GM23338 (cell line): ENCODE data around the gene NDUFV2. TPM values are rescaled to one million over a fixed set of nuclear protein-coding genes. Genes with fewer than 3 reads are reported as not detected.

Experiments used
- ATAC-seq: fragments of 200-7000 bp; cut with Tn5 transposase; 3 replicates; pipeline ENCODE4 v1.9.1; 2020
- DNase-seq: peaks from one replicate; pipeline ENCODE4 v3.0.0-alpha.2; 2015; ENCODE audit warnings: low spot score
- H2AFZ ChIP-seq: fragments of 200-600 bp; sonication (generic); 2 replicates; pipeline ENCODE4 v1.8.0; 2016; ENCODE audit warnings: antibody characterized with exemption, mild to moderate bottlenecking, moderate library complexity
- H3F3A ChIP-seq: fragments of 200-600 bp; sonication (generic); replicated peaks from 2 replicates; pipeline ENCODE4 v1.8.0; 2017; ENCODE audit warnings: antibody characterized with exemption, mixed run types, low read depth
- H3K27ac ChIP-seq: fragments of 200-600 bp; sonication (generic); 2 replicates; pipeline ENCODE4 v1.6.1; 2016; ENCODE audit warnings: low read depth
- H3K27me3 ChIP-seq: fragments of 200-600 bp; sonication (generic); 2 replicates; pipeline ENCODE4 v1.8.0; 2016; ENCODE audit warnings: mild to moderate bottlenecking, mixed run types, moderate library complexity; ENCODE audit not compliant: insufficient read depth
- H3K36me3 ChIP-seq: fragments of 200-600 bp; sonication (generic); 2 replicates; pipeline ENCODE4 v1.8.0; 2016; ENCODE audit warnings: mild to moderate bottlenecking; ENCODE audit not compliant: insufficient read depth
- H3K4me1 ChIP-seq: fragments of 200-600 bp; sonication (generic); 2 replicates; pipeline ENCODE4 v1.8.0; 2016; ENCODE audit warnings: mild to moderate bottlenecking, moderate library complexity; ENCODE audit not compliant: insufficient read depth
- H3K4me2 ChIP-seq: fragments of 200-600 bp; sonication (generic); 2 replicates; pipeline ENCODE4 v1.7.1; 2017; ENCODE audit warnings: mixed run types
- H3K4me3 ChIP-seq: fragments of 200-600 bp; sonication (generic); 2 replicates; pipeline ENCODE4 v1.6.1; 2016; ENCODE audit warnings: mixed run types
- H3K79me2 ChIP-seq: fragments of 200-600 bp; sonication (generic); replicated peaks from 2 replicates; pipeline ENCODE4 v1.8.0; 2017; ENCODE audit warnings: mild to moderate bottlenecking; ENCODE audit not compliant: insufficient read depth
- H3K9me2 ChIP-seq: fragments of 200-600 bp; sonication (generic); 2 replicates; pipeline ENCODE4 v1.8.0; 2017; ENCODE audit not compliant: insufficient read depth
- H4K20me1 ChIP-seq: fragments of 200-600 bp; sonication (generic); replicated peaks from 2 replicates; pipeline ENCODE4 v1.8.0; 2017; ENCODE audit warnings: mild to moderate bottlenecking; ENCODE audit not compliant: insufficient read depth
- H3K27ac Mint-ChIP-seq: 2 replicates; pipeline ENCODE4 v1.8.0; 2020; ENCODE audit warnings: inconsistent platforms, mild to moderate bottlenecking, moderate library complexity, mixed read lengths
- H3K27me3 Mint-ChIP-seq: 3 replicates; pipeline ENCODE4 v1.8.0; 2022; ENCODE audit warnings: low read depth, mild to moderate bottlenecking, moderate library complexity, mixed read lengths, inconsistent platforms; ENCODE audit not compliant: insufficient read depth, poor library complexity
- H3K36me3 Mint-ChIP-seq: 3 replicates; pipeline ENCODE4 v1.8.0; 2021; ENCODE audit warnings: low read depth, mild to moderate bottlenecking, inconsistent platforms, moderate library complexity, mixed read lengths
- H3K4me1 Mint-ChIP-seq: 3 replicates; pipeline ENCODE4 v1.8.0; 2020; ENCODE audit warnings: mild to moderate bottlenecking, inconsistent platforms, mixed read lengths
- H3K4me3 Mint-ChIP-seq: 3 replicates; pipeline ENCODE4 v1.8.0; 2021; ENCODE audit warnings: moderate library complexity, mild to moderate bottlenecking, inconsistent platforms, mixed read lengths
- H3K9me3 Mint-ChIP-seq: 3 replicates; pipeline ENCODE4 v1.8.0; 2020; ENCODE audit warnings: moderate library complexity, mild to moderate bottlenecking, inconsistent platforms, mixed read lengths
- CREB1 ChIP-seq: fragments of 250-450 bp; sonication (Bioruptor Pico); IDR thresholded peaks from 2 replicates; pipeline ENCODE4 v1.5.0; 2020; ENCODE audit warnings: low read depth, mild to moderate bottlenecking, moderate library complexity
- CTCF ChIP-seq, 2 experiments: fragments of 200-600 bp in 1 of 2; sonication (generic) in 1 of 2; conservative IDR thresholded peaks; 2 replicates each; pipeline versions ENCODE4 v1.5.1 to v1.6.1; 2016 to 2017; ENCODE audit warnings: antibody characterized with exemption in 2 of 2, low read depth in 2 of 2, mild to moderate bottlenecking in 2 of 2, moderate library complexity in 1 of 2
- EZH2 ChIP-seq: fragments of 200-600 bp; sonication (generic); IDR thresholded peaks from one replicate; pipeline ENCODE4 v1.8.0; 2017; ENCODE audit warnings: antibody characterized with exemption, mild to moderate bottlenecking, low read depth; ENCODE audit not compliant: unreplicated experiment
- EZH2phosphoT487 ChIP-seq: fragments of 200-600 bp; sonication (generic); IDR thresholded peaks from one replicate; pipeline ENCODE4 v1.8.1; 2018; ENCODE audit warnings: antibody characterized with exemption; ENCODE audit not compliant: unreplicated experiment
- JUNB ChIP-seq: IDR thresholded peaks from one replicate; pipeline ENCODE4 v1.6.1; 2016; ENCODE audit warnings: antibody characterized with exemption; ENCODE audit not compliant: unreplicated experiment
- POLR2AphosphoS5 ChIP-seq: IDR thresholded peaks from 2 replicates; pipeline ENCODE4 v1.6.1; 2016; ENCODE audit warnings: antibody characterized with exemption, low read depth
- ZNF331 ChIP-seq: fragments of 250-450 bp; sonication (Bioruptor Pico); IDR thresholded peaks from 2 replicates; pipeline ENCODE4 v1.5.0; 2020; ENCODE audit warnings: low read depth, mild to moderate bottlenecking, moderate library complexity
- polyA plus RNA-seq: library from polyadenylated mRNA; unstranded; fragments of >200 nt; fragmentation: Nextera tagmentation; extraction: Ambion mirVana; gene quantifications from 2 replicates; pipeline ENCODE4 v1.2.1, GENCODE V29; 2016
- total RNA-seq: library from RNA; depleted of rRNA; stranded (reverse); fragments of >200 nt; shearing (Covaris generic); gene quantifications from 2 replicates; pipeline ENCODE4 v1.2.3, GENCODE V29; 2014
- TF ChIP-seq, protein P1 (sequence below): fragments of 250-450 bp; sonication (Bioruptor Pico); IDR thresholded peaks from 2 replicates; pipeline ENCODE4 v1.5.0; 2020; ENCODE audit warnings: mild to moderate bottlenecking, moderate library complexity

Gene NDUFV2
- total and polyA plus RNA-seq, 2 experiments from 2014 or later: 157 to 577 TPM

GRCh38 chr18:9174302-9174701 is 71.8 kb downstream of the NDUFV2 start (continued):
- no peak for TF ChIP-seq CTCF (conservative IDR thresholded peaks at IDR 0.05; ENCODE audit: low read depth in 2 of 2)
- TF ChIP-seq, protein P1, sequence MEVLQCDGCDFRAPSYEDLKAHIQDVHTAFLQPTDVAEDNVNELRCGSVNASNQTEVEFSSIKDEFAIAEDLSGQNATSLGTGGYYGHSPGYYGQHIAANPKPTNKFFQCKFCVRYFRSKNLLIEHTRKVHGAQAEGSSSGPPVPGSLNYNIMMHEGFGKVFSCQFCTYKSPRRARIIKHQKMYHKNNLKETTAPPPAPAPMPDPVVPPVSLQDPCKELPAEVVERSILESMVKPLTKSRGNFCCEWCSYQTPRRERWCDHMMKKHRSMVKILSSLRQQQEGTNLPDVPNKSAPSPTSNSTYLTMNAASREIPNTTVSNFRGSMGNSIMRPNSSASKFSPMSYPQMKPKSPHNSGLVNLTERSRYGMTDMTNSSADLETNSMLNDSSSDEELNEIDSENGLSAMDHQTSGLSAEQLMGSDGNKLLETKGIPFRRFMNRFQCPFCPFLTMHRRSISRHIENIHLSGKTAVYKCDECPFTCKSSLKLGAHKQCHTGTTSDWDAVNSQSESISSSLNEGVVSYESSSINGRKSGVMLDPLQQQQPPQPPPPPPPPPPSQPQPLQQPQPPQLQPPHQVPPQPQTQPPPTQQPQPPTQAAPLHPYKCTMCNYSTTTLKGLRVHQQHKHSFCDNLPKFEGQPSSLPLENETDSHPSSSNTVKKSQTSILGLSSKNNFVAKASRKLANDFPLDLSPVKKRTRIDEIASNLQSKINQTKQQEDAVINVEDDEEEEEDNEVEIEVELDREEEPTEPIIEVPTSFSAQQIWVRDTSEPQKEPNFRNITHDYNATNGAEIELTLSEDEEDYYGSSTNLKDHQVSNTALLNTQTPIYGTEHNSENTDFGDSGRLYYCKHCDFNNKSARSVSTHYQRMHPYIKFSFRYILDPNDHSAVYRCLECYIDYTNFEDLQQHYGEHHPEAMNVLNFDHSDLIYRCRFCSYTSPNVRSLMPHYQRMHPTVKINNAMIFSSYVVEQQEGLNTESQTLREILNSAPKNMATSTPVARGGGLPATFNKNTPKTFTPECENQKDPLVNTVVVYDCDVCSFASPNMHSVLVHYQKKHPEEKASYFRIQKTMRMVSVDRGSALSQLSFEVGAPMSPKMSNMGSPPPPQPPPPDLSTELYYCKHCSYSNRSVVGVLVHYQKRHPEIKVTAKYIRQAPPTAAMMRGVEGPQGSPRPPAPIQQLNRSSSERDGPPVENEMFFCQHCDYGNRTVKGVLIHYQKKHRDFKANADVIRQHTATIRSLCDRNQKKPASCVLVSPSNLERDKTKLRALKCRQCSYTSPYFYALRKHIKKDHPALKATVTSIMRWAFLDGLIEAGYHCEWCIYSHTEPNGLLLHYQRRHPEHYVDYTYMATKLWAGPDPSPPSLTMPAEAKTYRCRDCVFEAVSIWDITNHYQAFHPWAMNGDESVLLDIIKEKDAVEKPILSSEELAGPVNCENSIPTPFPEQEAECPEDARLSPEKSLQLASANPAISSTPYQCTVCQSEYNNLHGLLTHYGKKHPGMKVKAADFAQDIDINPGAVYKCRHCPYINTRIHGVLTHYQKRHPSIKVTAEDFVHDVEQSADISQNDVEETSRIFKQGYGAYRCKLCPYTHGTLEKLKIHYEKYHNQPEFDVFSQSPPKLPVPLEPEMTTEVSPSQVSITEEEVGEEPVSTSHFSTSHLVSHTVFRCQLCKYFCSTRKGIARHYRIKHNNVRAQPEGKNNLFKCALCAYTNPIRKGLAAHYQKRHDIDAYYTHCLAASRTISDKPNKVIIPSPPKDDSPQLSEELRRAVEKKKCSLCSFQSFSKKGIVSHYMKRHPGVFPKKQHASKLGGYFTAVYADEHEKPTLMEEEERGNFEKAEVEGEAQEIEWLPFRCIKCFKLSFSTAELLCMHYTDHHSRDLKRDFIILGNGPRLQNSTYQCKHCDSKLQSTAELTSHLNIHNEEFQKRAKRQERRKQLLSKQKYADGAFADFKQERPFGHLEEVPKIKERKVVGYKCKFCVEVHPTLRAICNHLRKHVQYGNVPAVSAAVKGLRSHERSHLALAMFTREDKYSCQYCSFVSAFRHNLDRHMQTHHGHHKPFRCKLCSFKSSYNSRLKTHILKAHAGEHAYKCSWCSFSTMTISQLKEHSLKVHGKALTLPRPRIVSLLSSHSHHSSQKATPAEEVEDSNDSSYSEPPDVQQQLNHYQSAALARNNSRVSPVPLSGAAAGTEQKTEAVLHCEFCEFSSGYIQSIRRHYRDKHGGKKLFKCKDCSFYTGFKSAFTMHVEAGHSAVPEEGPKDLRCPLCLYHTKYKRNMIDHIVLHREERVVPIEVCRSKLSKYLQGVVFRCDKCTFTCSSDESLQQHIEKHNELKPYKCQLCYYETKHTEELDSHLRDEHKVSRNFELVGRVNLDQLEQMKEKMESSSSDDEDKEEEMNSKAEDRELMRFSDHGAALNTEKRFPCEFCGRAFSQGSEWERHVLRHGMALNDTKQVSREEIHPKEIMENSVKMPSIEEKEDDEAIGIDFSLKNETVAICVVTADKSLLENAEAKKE: no peak
- no peak for TF ChIP-seq ZNF331 (CRISPR knock-in tag)
- TF ChIP-seq EZH2phosphoT487: no peak

DNA sequence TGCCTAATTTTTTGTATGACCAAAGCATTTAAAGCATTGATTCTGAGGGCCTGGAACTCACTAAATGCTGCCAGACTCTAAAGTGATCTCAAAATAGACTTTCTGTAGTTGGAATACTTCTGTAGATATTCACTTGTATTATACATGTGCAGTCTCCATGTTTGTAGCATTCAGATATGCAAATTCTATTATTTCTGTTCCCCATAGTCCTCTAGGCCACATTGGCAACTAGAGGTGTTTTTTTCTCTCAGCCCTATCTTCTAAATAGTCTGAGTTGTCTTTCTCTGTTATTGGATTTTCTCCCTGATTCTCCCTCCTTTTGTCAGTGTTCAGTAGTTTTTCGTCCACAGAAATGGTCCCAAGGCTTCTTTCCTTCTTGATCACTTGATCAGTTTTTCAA is 72.6 kb downstream of the NDUFV2 start:
- H3K36me3 Mint-ChIP-seq: peaks cover 25% of the 10 kb centered on the region
- H3K9me2 ChIP-seq: peaks cover 4% of the 10 kb centered on the region; the same call in 1 of the 2 replicates
- H3K36me3 ChIP-seq: no peaks in the 10 kb centered on the region
- peaks cover 13% of the 10 kb centered on the region; the same call in 2 of the 3 replicates for H3K9me3 Mint-ChIP-seq
- ATAC-seq (no peak), DNase-seq (no peak)
- H3K4me2 ChIP-seq: no peak overlapping the region
- H3K4me1 ChIP-seq: no peaks in the 10 kb centered on the region
- H3K27ac ChIP-seq: no peak overlapping the region
- no peak overlapping the region for H3K27ac Mint-ChIP-seq
- H3K4me3 Mint-ChIP-seq: no peak overlapping the region
- peaks cover 90% of the 10 kb centered on the region for H3K79me2 ChIP-seq
- H3K27me3 Mint-ChIP-seq: peaks cover 3% of the 10 kb centered on the region
- H2AFZ ChIP-seq: no peak overlapping the region
- no peaks in the 10 kb centered on the region for H3K27me3 ChIP-seq
- no peaks in the 10 kb centered on the region for H3F3A ChIP-seq
- H3K4me1 Mint-ChIP-seq: peaks cover 2% of the 10 kb centered on the region; the same call in 1 of the 3 replicates
- no peaks in the 10 kb centered on the region; the same call in 1 of the 2 replicates for H4K20me1 ChIP-seq
- H3K4me3 ChIP-seq: no peak overlapping the region
- TF ChIP-seq JUNB (no peak), ZNF331 (CRISPR knock-in tag) (no peak), POLR2AphosphoS5 (no peak), EZH2 (no peak), CREB1 (no peak)
- TF ChIP-seq, protein P1: no peak
